HFFc6 (cell line): Measurements from ENCODE around the gene SPINK8. TPM values are rescaled to one million over a fixed set of nuclear protein-coding genes. Genes with fewer than 3 reads are reported as not detected.

Experiments
- DNase-seq: peaks from one replicate; pipeline ENCODE4 v3.0.0-alpha.2; 2018
- H3K27ac Mint-ChIP-seq: 2 replicates; pipeline ENCODE4 v1.8.0; 2020; ENCODE audit warnings: mild to moderate bottlenecking, mixed read lengths
- H3K27me3 Mint-ChIP-seq: 2 replicates; pipeline ENCODE4 v1.8.0; 2021; ENCODE audit warnings: mild to moderate bottlenecking, moderate library complexity, mixed read lengths; ENCODE audit not compliant: insufficient read depth
- H3K36me3 Mint-ChIP-seq: 2 replicates; pipeline ENCODE4 v1.8.0; 2021; ENCODE audit warnings: low read depth, mixed read lengths
- H3K4me1 Mint-ChIP-seq: 2 replicates; pipeline ENCODE4 v1.8.0; 2020; ENCODE audit warnings: low read depth, mixed read lengths
- H3K4me3 Mint-ChIP-seq: 2 replicates; pipeline ENCODE4 v1.8.0; 2020; ENCODE audit warnings: mild to moderate bottlenecking, moderate library complexity, mixed read lengths
- H3K9me3 Mint-ChIP-seq: 2 replicates; pipeline ENCODE4 v1.8.0; 2020; ENCODE audit warnings: mild to moderate bottlenecking, mixed read lengths
- total RNA-seq, 6 experiments: library from RNA; stranded (reverse); fragmentation: NEBNext Ultra II Directional; extraction: Animal tissue kit (Norgen Biotek cat#: 25700); gene quantifications; 2 replicates in 1 of 6; 3 replicates in 5 of 6; pipeline ENCODE4 v1.2.3, GENCODE V29; 2021
- TF ChIP-seq, protein P1 (sequence below): fragments of 200-600 bp; sonication (generic); IDR thresholded peaks from 2 replicates; pipeline ENCODE4 v1.5.0; 2021; ENCODE audit warnings: antibody characterized with exemption, mild to moderate bottlenecking

Gene SPINK8
- total RNA-seq, 6 experiments from 2014 or later, result not detected

DNA sequence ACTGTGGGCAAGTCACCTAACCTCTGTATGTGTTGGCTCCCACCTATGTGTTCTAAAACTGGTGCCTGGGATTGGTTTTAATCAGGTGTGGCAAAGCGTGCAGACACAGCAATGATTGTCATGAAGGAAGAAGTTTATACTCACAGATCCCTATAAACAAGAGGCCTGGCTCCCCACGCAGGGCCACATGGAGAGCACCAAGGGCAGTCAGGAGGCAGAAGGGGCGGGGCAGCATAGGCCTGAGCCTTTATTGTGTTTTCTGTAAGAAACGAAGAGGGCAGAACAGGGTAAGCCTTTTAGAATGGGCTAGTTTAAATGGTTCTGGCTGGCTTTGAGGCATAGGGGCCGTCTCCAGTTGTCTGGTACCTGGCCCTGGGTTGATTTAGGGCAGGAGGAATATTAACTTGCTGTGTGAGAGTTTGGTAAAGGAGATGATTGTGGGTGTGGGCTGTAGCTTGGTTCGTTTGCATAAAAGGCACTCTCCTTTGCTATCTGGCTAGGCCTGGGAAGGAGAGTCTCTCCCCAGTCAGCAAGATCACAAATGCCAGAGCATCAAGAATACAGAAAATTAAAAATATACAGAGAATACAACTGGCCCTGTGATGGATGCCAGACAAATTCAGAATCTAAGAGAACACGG, 36.4 kb upstream of the SPINK8 start:
- Mint-ChIP-seq H3K27ac (no peak overlapping the region), H3K4me1 (no peaks in the 10 kb centered on the region), H3K4me3 (no peak overlapping the region), H3K36me3 (peaks cover 2% of the 10 kb centered on the region; the same call in 1 of the 2 replicates), H3K9me3 (peaks cover 2% of the 10 kb centered on the region; the same call in 1 of the 2 replicates), H3K27me3 (peaks cover 34% of the 10 kb centered on the region)
- DNase-seq, result no peak
- TF ChIP-seq, protein P1, sequence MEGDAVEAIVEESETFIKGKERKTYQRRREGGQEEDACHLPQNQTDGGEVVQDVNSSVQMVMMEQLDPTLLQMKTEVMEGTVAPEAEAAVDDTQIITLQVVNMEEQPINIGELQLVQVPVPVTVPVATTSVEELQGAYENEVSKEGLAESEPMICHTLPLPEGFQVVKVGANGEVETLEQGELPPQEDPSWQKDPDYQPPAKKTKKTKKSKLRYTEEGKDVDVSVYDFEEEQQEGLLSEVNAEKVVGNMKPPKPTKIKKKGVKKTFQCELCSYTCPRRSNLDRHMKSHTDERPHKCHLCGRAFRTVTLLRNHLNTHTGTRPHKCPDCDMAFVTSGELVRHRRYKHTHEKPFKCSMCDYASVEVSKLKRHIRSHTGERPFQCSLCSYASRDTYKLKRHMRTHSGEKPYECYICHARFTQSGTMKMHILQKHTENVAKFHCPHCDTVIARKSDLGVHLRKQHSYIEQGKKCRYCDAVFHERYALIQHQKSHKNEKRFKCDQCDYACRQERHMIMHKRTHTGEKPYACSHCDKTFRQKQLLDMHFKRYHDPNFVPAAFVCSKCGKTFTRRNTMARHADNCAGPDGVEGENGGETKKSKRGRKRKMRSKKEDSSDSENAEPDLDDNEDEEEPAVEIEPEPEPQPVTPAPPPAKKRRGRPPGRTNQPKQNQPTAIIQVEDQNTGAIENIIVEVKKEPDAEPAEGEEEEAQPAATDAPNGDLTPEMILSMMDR, result no peak

DNA sequence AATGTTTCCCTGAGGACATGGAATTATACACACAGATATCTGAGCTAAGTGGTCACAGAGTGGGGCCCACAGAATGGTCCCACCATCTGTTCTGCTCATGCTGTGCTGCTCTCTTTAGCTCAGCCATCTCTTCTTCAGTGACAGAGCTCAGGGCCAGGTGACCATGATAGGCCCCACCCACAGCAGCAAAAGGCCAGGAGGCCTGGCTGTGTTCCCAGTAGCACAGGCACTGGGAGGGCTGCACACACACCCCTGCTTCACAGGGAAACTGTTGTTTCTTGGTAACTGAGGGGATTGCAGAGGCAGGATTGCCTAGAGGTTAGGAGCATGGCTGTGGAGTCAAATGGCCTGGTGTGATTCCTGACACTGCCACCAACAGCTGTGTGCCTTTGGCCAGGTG, 33.7 kb upstream of the SPINK8 start:
- Mint-ChIP-seq H3K4me1 (no peaks in the 10 kb centered on the region), H3K27ac (no peak overlapping the region), H3K9me3 (peaks cover 17% of the 10 kb centered on the region; the same call in 1 of the 2 replicates), H3K36me3 (peaks cover 11% of the 10 kb centered on the region), H3K27me3 (peaks cover 29% of the 10 kb centered on the region), H3K4me3 (no peak overlapping the region)
- DNase-seq, result no peak
- TF ChIP-seq, protein P1, result no peak

DNA sequence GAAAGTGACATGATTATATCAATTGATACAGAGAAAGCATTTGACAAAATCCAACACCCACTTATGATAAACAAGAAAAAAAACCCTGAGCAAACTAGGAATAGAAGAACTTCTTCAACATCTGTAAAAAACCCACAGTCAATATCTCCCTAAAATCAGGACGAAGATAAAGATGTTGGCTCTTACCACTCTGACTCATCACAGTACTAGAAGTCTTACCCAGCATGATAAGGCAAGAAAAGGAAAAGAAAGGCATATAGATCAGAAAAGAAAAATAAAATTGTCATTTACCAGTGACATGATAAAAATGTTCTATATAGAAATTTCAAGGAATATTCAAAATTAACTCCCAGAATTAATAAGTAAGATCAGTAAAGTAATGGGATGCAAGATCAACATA, 31.4 kb upstream of the SPINK8 start:
- DNase-seq, result no peak
- peaks cover 14% of the 10 kb centered on the region for H3K27me3 Mint-ChIP-seq
- H3K4me3 Mint-ChIP-seq, result no peak overlapping the region
- no peaks in the 10 kb centered on the region for H3K4me1 Mint-ChIP-seq
- H3K27ac Mint-ChIP-seq, result no peak overlapping the region
- TF ChIP-seq, protein P1, result no peak
- H3K36me3 Mint-ChIP-seq, result peaks cover 14% of the 10 kb centered on the region
- H3K9me3 Mint-ChIP-seq, result peaks cover 28% of the 10 kb centered on the region

DNA sequence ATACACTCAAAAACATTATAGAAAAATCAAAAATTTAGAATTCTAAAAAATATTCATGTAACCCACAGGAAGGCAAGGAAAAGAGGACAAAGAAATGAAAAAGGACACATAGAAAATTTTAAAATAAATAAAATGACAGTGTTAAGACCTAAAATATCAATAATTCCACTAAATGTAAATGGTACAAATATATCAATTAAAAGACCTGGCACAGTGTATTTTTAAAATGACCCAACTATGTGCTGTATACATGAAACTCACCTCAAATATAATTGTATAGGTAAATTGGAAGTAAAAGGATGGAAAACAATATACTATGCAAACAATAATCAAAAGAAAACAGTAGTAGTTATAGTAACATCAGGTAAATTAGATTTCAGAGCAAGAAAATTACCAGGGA, 28.5 kb upstream of the SPINK8 start:
- TF ChIP-seq, protein P1, result no peak

DNA sequence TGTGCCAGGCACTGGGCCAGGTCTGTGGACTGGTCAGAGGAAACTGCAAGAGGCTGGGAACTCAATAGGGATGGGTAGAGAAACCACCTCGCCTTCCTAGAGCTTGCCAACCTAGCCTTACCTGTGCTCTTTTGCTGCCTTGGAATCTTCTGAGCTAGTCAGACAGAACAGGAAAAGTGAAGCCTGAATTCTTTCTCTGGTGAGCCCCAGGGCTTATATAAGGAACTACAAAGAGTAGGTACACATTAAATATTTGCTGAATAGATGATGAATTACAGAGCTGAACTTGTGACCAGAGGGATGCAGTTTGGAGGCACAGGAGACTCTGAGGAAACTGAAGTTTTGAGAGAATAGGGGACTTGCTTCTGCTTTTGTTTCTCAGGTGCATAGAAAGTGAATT, 23.0 kb upstream of the SPINK8 start:
- DNase-seq, result no peak
- H3K36me3 Mint-ChIP-seq, result no peaks in the 10 kb centered on the region
- TF ChIP-seq, protein P1, result no peak
- H3K4me3 Mint-ChIP-seq, result no peak overlapping the region
- H3K27ac Mint-ChIP-seq, result no peak overlapping the region
- H3K9me3 Mint-ChIP-seq, result peaks cover 5% of the 10 kb centered on the region
- H3K4me1 Mint-ChIP-seq, result no peaks in the 10 kb centered on the region
- peaks cover 24% of the 10 kb centered on the region for H3K27me3 Mint-ChIP-seq

More for the DNA sequence above, 28.5 kb upstream of the SPINK8 start:
- Mint-ChIP-seq H3K36me3 (peaks cover 14% of the 10 kb centered on the region), H3K9me3 (peaks cover 28% of the 10 kb centered on the region), H3K4me3 (no peak overlapping the region), H3K27me3 (peaks cover 7% of the 10 kb centered on the region), H3K4me1 (no peaks in the 10 kb centered on the region), H3K27ac (no peak overlapping the region)
- no peak for DNase-seq
